IMR-90 (cell line): ENCODE data around the gene PIK3R3. TPM values are rescaled to one million over a fixed set of nuclear protein-coding genes. Genes with fewer than 3 reads are reported as not detected.

Source experiments
- ATAC-seq: fragments of 200-7000 bp; cut with Tn5 transposase; 2 replicates; pipeline ENCODE4 v1.9.1; 2020; ENCODE audit warnings: low read depth, mild to moderate bottlenecking, moderate library complexity
- BruUV-seq: library from RNA; stranded (reverse); fragments of 400-500 nt; replicated peaks from 2 replicates; lab custom pipeline; 2021; lab: Mats Ljungman, UMichigan
- CTCF ChIA-PET: fragments of 300-600 bp; formaldehyde crosslinking; extraction: SDS; loops from one replicate; lab custom pipeline; 2021; ENCODE audit warnings: antibody characterized with exemption; lab: Yijun Ruan, JAX
- POLR2A ChIA-PET: fragments of 300-600 bp; sonication (Branson Sonifier 250); formaldehyde crosslinking; loops from one replicate; lab custom pipeline; 2022; ENCODE audit warnings: antibody characterized with exemption; ENCODE audit not compliant: unreplicated experiment; lab: Charles Lee
- DNase-seq: peaks from one replicate; pipeline ENCODE4 v3.0.0; 2013
- H2AFZ ChIP-seq: replicated peaks from 2 replicates; pipeline ENCODE3; 2013; ENCODE audit warnings: low read length, mild to moderate bottlenecking; ENCODE audit not compliant: poor library complexity
- H2AK5ac ChIP-seq: 2 replicates; pipeline ENCODE4 v1.6.1; 2013; ENCODE audit warnings: low read depth, low read length, inconsistent platforms
- H2AK9ac ChIP-seq: replicated peaks from 2 replicates; pipeline ENCODE3; 2013; ENCODE audit warnings: mild to moderate bottlenecking, low read depth, low read length, moderate library complexity; ENCODE audit not compliant: poor library complexity
- H2BK120ac ChIP-seq: 2 replicates; pipeline ENCODE4 v1.6.1; 2013; ENCODE audit warnings: low read depth, low read length, inconsistent platforms
- H2BK15ac ChIP-seq: 3 replicates; pipeline ENCODE4 v1.6.1; 2013; ENCODE audit warnings: low read depth, low read length, inconsistent platforms
- H2BK20ac ChIP-seq: 2 replicates; pipeline ENCODE4 v1.6.1; 2013; ENCODE audit warnings: low read depth, mild to moderate bottlenecking, inconsistent platforms, low read length, moderate library complexity
- H2BK5ac ChIP-seq: 2 replicates; pipeline ENCODE4 v1.6.1; 2013; ENCODE audit warnings: mild to moderate bottlenecking, low read depth, low read length, inconsistent platforms; ENCODE audit not compliant: poor library complexity, severe bottlenecking
- H3K14ac ChIP-seq: replicated peaks from 2 replicates; pipeline ENCODE4 v1.6.1; 2013; ENCODE audit warnings: low read depth, low read length, inconsistent platforms
- H3K18ac ChIP-seq: 2 replicates; pipeline ENCODE4 v1.6.1; 2013; ENCODE audit warnings: low read depth, low read length, control low read depth
- H3K23ac ChIP-seq: 2 replicates; pipeline ENCODE4 v1.6.1; 2013; ENCODE audit warnings: low read depth, low read length, inconsistent platforms
- H3K27ac ChIP-seq: 2 replicates; pipeline ENCODE4 v1.5.1; 2013; ENCODE audit warnings: mild to moderate bottlenecking, control low read depth, low read length; ENCODE audit not compliant: insufficient read depth
- H3K27me3 ChIP-seq: 2 replicates; pipeline ENCODE4 v1.6.1; 2013; ENCODE audit warnings: low read length; ENCODE audit not compliant: control insufficient read depth, insufficient read depth
- H3K36me3 ChIP-seq: 2 replicates; pipeline ENCODE4 v1.6.1; 2013; ENCODE audit warnings: low read length, mixed read lengths; ENCODE audit not compliant: control insufficient read depth, insufficient read depth
- H3K4ac ChIP-seq: 2 replicates; pipeline ENCODE4 v1.6.1; 2013; ENCODE audit warnings: low read depth, low read length, inconsistent platforms
- H3K4me1 ChIP-seq: 2 replicates; pipeline ENCODE4 v1.6.1; 2013; ENCODE audit warnings: low read length, mixed read lengths; ENCODE audit not compliant: control insufficient read depth, insufficient read depth
- H3K4me2 ChIP-seq: 2 replicates; pipeline ENCODE4 v1.6.1; 2013; ENCODE audit warnings: low read depth, mild to moderate bottlenecking, control low read depth, low read length, moderate library complexity
- H3K4me3 ChIP-seq: 2 replicates; pipeline ENCODE4 v1.5.1; 2013; ENCODE audit warnings: low read depth, mild to moderate bottlenecking, control low read depth, low read length, moderate library complexity; ENCODE audit not compliant: insufficient read depth
- H3K56ac ChIP-seq: 2 replicates; pipeline ENCODE4 v1.6.1; 2013; ENCODE audit warnings: low read length, inconsistent platforms; ENCODE audit not compliant: insufficient read depth; ENCODE audit errors: extremely low read depth
- H3K79me1 ChIP-seq, 2 experiments: 2 replicates each; pipeline ENCODE4 v1.6.1; 2013; ENCODE audit warnings: low read length in 2 of 2, inconsistent platforms in 1 of 2, low read depth in 1 of 2
- H3K9ac ChIP-seq: 2 replicates; pipeline ENCODE4 v1.6.1; 2013; ENCODE audit warnings: low read depth, low read length, control low read depth
- H3K9me1 ChIP-seq: 2 replicates; pipeline ENCODE4 v1.6.1; 2013; ENCODE audit warnings: low read length, inconsistent platforms; ENCODE audit not compliant: insufficient read depth
- H3K9me3 ChIP-seq: 2 replicates; pipeline ENCODE4 v1.6.1; 2013; ENCODE audit warnings: low read length; ENCODE audit not compliant: control insufficient read depth, insufficient read depth
- H4K20me1 ChIP-seq: 2 replicates; pipeline ENCODE4 v1.6.1; 2013; ENCODE audit warnings: low read length, inconsistent platforms; ENCODE audit not compliant: insufficient read depth
- H4K5ac ChIP-seq: 2 replicates; pipeline ENCODE4 v1.6.1; 2013; ENCODE audit warnings: mild to moderate bottlenecking, low read depth, low read length, control low read depth
- H4K8ac ChIP-seq, 2 experiments: 2 replicates each; pipeline ENCODE4 v1.6.1; 2013; ENCODE audit warnings: low read depth in 2 of 2, low read length in 2 of 2, control low read depth in 1 of 2, inconsistent platforms in 1 of 2
- H4K91ac ChIP-seq: 2 replicates; pipeline ENCODE4 v1.6.1; 2013; ENCODE audit warnings: low read depth, low read length, inconsistent platforms; ENCODE audit not compliant: insufficient read depth
- CEBPB ChIP-seq: IDR thresholded peaks from 2 replicates; pipeline ENCODE4 v1.6.1; 2012; ENCODE audit warnings: low read depth, low read length, improper control_type of control experiment
- CHD1 ChIP-seq: IDR thresholded peaks from 2 replicates; pipeline ENCODE4 v1.6.1; 2012; ENCODE audit warnings: low read depth, low read length, improper control_type of control experiment
- MAFK ChIP-seq: IDR thresholded peaks from 2 replicates; pipeline ENCODE4 v1.6.1; 2012; ENCODE audit warnings: low read depth, low read length, improper control_type of control experiment
- MXI1 ChIP-seq: IDR thresholded peaks from 2 replicates; pipeline ENCODE4 v1.6.1; 2012; ENCODE audit warnings: low read depth, mild to moderate bottlenecking, low read length, moderate library complexity, borderline replicate concordance
- NFE2L2 ChIP-seq: fragments of 150-350 bp; IDR thresholded peaks from 2 replicates; pipeline ENCODE4 v1.6.1; 2016; ENCODE audit warnings: low read depth, mild to moderate bottlenecking, low read length
- POLR2A ChIP-seq: IDR thresholded peaks from 2 replicates; pipeline ENCODE4 v1.6.1; 2012; ENCODE audit warnings: mild to moderate bottlenecking, low read depth, low read length
- RFX5 ChIP-seq: IDR thresholded peaks from 2 replicates; pipeline ENCODE4 v1.8.0; 2012; ENCODE audit warnings: low read depth, mild to moderate bottlenecking, low read length, moderate library complexity
- WGBS, 2 experiments: methylation state at CpG; one replicate each; pipeline versions ENCODE4 v1.1.5 to v1.1.7; 2013; ENCODE audit warnings: missing lambda C conversion rate in 2 of 2; ENCODE audit not compliant: insufficient read length in 1 of 2; ENCODE audit errors: extremely low coverage in 2 of 2; 5-methylcytosine and 5-hydroxymethylcytosine counted together
- dilution Hi-C: fragments of 300-500 bp; cut with HindIII; formaldehyde crosslinking; loops from one replicate; pipeline ENCODE4 v1.14.3; 2018; ENCODE audit warnings: low sequenced_read_pairs; ENCODE audit not compliant: unreplicated experiment
- in situ Hi-C: fragments of 300-500 bp; cut with MboI; formaldehyde crosslinking; loops from 3 replicates; pipeline ENCODE4 v1.14.3; 2019; ENCODE audit warnings: low sequenced_read_pairs, inconsistent platforms, mixed read lengths
- intact Hi-C: fragments of 100-400 bp; cut with micrococcal nuclease; formaldehyde crosslinking; loops from 2 replicates; pipeline ENCODE4 v1.10.0; 2022
- polyA plus RNA-seq, 3 experiments: library from polyadenylated mRNA; depleted of rRNA; stranded (reverse); fragments of >200 nt; gene quantifications; 2 replicates each; pipeline ENCODE4 v1.2.3, GENCODE V29; 2012; ENCODE audit warnings: low replicate concordance in 1 of 3
- total RNA-seq: library from RNA; depleted of rRNA; stranded (reverse); fragments of >200 nt; gene quantifications from 2 replicates; pipeline ENCODE4 v1.2.3, GENCODE V29; 2012

Gene PIK3R3
- total and polyA plus RNA-seq, 2 of the 4 experiments (the other 2 are of a cell fraction), result 5.3 to 9.9 TPM

GRCh38 chr1:45995298-45995697 is 137.1 kb downstream of the PIK3R3 start:
- no peak overlapping the region for H2AK5ac ChIP-seq
- peaks cover 9% of the 10 kb centered on the region; the same call in 1 of the 2 replicates for H3K9me1 ChIP-seq
- H2BK20ac ChIP-seq, result no peak overlapping the region
- ATAC-seq (peak; percentile 79), DNase-seq (peak; percentile 68)
- H3K18ac ChIP-seq, result no peak overlapping the region
- no TSS peak for BruUV-seq
- H3K14ac ChIP-seq, result no peak overlapping the region; the same call in 1 of the 2 replicates
- H3K4me1 ChIP-seq, result peaks cover 3% of the 10 kb centered on the region; the same call in 1 of the 2 replicates
- no peaks in the 10 kb centered on the region for H3K36me3 ChIP-seq
- in situ Hi-C loops, result no loop called here
- WGBS, 2 experiments, result no CpG with 5 or more reads among the region's 8 CpGs
- TF ChIP-seq CEBPB (no peak), CHD1 (no peak), MAFK (peak; percentile 44; the same call in 1 of the 2 replicates), POLR2A (no peak), NFE2L2 (0 out of 2 replicates have a peak, but pooled peaks have one; percentile 11), MXI1 (no peak), RFX5 (no peak)
- no peak overlapping the region for H3K56ac ChIP-seq
- ChIA-PET CTCF (no interaction called here), POLR2A (no interaction called here)
- peak overlapping the region in 1 of 2 experiments; percentile 6; a peak in 1 of 4 replicates for H4K8ac ChIP-seq
- intact Hi-C loops, result no loop called here
- no peak overlapping the region for H2AFZ ChIP-seq
- no peak overlapping the region for H4K91ac ChIP-seq
- peak overlapping the region; percentile 36 for H2BK5ac ChIP-seq
- H3K4me3 ChIP-seq, result no peak overlapping the region
- no peaks in the 10 kb centered on the region for H4K20me1 ChIP-seq
- dilution Hi-C loops, result no loop called here
- no peak overlapping the region for H3K23ac ChIP-seq
- H2AK9ac ChIP-seq, result no peak overlapping the region
- no peak overlapping the region for H2BK120ac ChIP-seq
- H3K27me3 ChIP-seq, result no peaks in the 10 kb centered on the region
- H4K5ac ChIP-seq, result no peak overlapping the region
- no peak overlapping the region for H3K4ac ChIP-seq
- H2BK15ac ChIP-seq, result no peak overlapping the region
- peaks cover 12 to 37% of the 10 kb centered on the region in 2 experiments for H3K79me1 ChIP-seq
- H3K9ac ChIP-seq, result no peak overlapping the region
- no peaks in the 10 kb centered on the region for H3K9me3 ChIP-seq
- no peak overlapping the region for H3K27ac ChIP-seq
- no peak overlapping the region; the same call in 1 of the 2 replicates for H3K4me2 ChIP-seq
